Coronary artery (tissue), 2 donors: Measurements from ENCODE around the gene TTC9B.

Experiments
- DNase-seq: peaks from one replicate; pipeline ENCODE4 v3.0.0-alpha.2; 2017; ENCODE audit warnings: low spot score
- H3K27ac ChIP-seq, 2 donors: fragments of 200-600 bp; sonication (generic); one replicate each; pipeline ENCODE4 v1.5.1; 2016 to 2019
- H3K4me3 ChIP-seq: fragments of 200-600 bp; sonication (generic); 2 replicates; pipeline ENCODE4 v1.5.1; 2016; ENCODE audit warnings: mild to moderate bottlenecking, moderate library complexity
- TF ChIP-seq, protein P1 (sequence below): fragments of 200-600 bp; sonication (generic); IDR thresholded peaks from one replicate; pipeline ENCODE4 v1.5.1; 2019; ENCODE audit warnings: antibody characterized with exemption

The TTC9B gene

DNA sequence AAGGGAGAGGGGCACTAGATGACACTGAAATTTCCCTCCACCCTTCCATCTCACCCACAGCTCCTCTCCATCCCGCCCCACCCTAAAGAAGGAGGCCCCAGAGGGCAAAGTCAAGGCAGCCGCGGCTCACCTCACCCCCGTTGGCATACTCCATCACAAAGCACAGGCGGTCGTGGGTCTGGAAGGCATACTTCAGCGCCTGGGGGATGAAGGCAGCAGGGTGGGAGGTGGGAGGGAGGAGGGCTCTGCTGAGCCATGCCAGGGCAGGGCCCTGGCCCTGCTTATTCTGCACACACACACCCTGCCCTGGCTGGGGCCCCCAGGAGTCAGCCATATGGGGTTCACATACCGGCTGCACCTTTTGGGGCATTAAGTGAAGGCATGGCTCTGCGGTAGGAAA is 20.6 kb upstream of the TTC9B start:
- H3K27ac ChIP-seq = no peak overlapping the region
- DNase-seq = no peak
- no peak overlapping the region for H3K4me3 ChIP-seq
- TF ChIP-seq, protein P1, sequence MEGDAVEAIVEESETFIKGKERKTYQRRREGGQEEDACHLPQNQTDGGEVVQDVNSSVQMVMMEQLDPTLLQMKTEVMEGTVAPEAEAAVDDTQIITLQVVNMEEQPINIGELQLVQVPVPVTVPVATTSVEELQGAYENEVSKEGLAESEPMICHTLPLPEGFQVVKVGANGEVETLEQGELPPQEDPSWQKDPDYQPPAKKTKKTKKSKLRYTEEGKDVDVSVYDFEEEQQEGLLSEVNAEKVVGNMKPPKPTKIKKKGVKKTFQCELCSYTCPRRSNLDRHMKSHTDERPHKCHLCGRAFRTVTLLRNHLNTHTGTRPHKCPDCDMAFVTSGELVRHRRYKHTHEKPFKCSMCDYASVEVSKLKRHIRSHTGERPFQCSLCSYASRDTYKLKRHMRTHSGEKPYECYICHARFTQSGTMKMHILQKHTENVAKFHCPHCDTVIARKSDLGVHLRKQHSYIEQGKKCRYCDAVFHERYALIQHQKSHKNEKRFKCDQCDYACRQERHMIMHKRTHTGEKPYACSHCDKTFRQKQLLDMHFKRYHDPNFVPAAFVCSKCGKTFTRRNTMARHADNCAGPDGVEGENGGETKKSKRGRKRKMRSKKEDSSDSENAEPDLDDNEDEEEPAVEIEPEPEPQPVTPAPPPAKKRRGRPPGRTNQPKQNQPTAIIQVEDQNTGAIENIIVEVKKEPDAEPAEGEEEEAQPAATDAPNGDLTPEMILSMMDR = no peak

DNA sequence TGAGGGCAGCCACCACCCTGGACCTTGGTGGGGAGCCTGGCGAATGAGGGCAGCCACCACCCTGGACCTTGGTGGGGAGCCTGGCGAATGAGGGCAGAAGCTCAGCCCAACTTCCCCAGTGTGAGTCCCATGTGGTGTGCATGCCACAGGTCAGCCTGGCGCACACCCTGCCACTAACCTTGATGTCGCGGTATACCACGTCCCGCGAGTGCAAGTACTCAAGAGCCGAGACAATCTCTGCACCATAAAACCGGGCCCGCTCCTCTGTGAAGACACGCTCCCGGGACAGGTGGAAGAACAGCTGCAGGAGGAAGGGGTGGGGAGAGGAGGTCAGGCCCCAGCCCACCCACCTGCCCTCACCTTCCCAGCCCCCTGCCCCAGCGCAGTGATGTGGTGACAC is 19.6 kb upstream of the TTC9B start:
- TF ChIP-seq, protein P1 = no peak
- H3K4me3 ChIP-seq = no peak overlapping the region

DNA sequence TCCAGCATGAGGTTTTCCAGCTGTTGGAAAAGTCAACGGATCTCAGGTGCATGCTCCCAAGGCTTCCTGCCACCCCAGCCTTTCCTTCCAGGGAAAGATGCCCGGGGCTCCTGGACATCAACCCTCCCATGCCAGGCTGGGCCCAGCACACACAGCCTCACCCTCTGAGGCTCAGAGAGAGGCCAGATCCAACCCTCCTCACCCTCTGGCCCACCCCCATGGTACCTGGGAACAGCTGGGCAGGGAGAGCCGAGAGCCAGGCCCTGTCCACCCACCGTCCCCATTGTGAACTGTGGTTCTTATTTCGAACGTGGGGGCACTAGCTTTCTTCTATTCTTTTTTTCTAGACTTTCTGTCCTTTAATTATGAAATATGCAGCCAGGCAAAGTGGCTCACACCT is 18.2 kb upstream of the TTC9B start:
- Histone ChIP-seq H3K27ac (no peak overlapping the region), H3K4me3 (no peak overlapping the region)
- TF ChIP-seq, protein P1 = no peak
- no peak for DNase-seq

More for the DNA sequence above, 19.6 kb upstream of the TTC9B start:
- DNase-seq = no peak
- no peak overlapping the region for H3K27ac ChIP-seq

- TF ChIP-seq, protein P1 = no peak
- no peak overlapping the region for H3K27ac ChIP-seq
- no peak overlapping the region for H3K4me3 ChIP-seq
- no peak for DNase-seq
Observed at GRCh38 chr19:40236026-40236355, 17.8 kb upstream of the TTC9B start.

DNA sequence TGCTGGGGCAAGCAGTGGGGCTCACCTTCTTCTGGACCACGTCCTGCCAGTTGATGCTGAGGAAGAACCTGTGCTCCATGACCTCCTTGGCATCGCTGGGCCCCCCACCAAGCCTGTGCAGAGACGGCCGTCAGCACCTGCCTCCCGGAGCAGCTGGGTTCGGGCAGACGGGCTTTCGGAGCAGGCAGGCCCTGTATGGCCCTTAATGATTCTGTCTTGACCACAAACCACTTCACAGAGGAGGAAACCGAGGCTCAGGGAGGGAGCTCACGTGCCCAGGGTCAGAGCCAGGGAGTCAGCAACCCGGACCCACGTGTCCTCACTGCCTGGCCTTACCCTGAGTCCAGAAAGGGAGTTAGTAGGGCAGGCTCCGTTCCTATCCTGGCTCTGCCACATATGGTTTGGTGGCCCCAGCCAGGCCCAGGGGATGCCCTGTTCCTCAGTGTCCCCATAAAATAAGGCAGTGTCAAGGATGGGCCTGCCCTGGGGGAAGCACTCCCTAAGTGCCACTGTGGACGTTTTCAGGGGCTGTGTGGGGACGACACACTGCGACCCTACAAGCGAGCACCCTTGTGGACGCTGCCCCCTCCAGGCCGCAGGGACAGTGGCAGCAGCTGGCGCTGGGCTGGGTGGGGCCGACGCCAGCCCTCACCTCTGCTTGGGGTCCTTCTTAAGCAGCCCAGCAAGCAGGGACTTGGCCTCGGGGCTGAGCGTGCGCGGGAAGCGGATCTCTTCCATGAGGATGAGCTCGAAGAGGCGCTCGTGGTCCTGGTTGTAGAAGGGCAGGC is 17.2 kb upstream of the TTC9B start:
- Histone ChIP-seq H3K4me3 (no peak overlapping the region), H3K27ac (no peak overlapping the region)
- DNase-seq = no peak
- TF ChIP-seq, protein P1 = no peak

- H3K4me3 ChIP-seq = no peak overlapping the region
- TF ChIP-seq, protein P1 = no peak
- no peak overlapping the region for H3K27ac ChIP-seq
- no peak for DNase-seq
Observed at GRCh38 chr19:40234429-40235237, 16.4 kb upstream of the TTC9B start.
